ENCODE measurements around the gene AKAP8L. TPM values are rescaled to one million over a fixed set of nuclear protein-coding genes. Genes with fewer than 3 reads are reported as not detected.
A peak's percentile ranks its signal among the peaks of the same experiment; 100 is the strongest.

AKAP8L gene
- total and polyA plus RNA-seq, 11 donors, result 43.3 to 72.2 (median 60.1) TPM

- H3K9me3 ChIP-seq, result no peaks in the 10 kb centered on the region
- TF ChIP-seq POLR2A (IDR thresholded peaks at IDR 0.05), result no peak
- no peak for TF ChIP-seq CTCF (IDR thresholded peaks at IDR 0.05)
- H3K4me1 ChIP-seq, result peaks cover 10 to 50% (median 27%) of the 10 kb centered on the region in 12 donors
- no peaks in the 10 kb centered on the region for H3K27me3 ChIP-seq
- intact Hi-C loops (cut with DNase I), result no loop called here
- ATAC-seq (no peak), DNase-seq (no peak)
- 90 to 100% (median 94%) methylated on average over 1 to 9 of the region's 9 CpGs for WGBS, 4 donors
- H3K36me3 ChIP-seq, result peaks cover 10 to 97% (median 82%) of the 10 kb centered on the region in 9 donors
- no peak overlapping the region for H3K4me3 ChIP-seq
- no peak overlapping the region for H3K27ac ChIP-seq
These were observed 49.2 kb downstream of the AKAP8L start for GRCh38 chr19:15369594-15369891.

- ATAC-seq (peak in 1 of 4 donors; percentile 8), DNase-seq (peak in 1 of 5 donors; percentile 51)
- Histone ChIP-seq H3K36me3 (peaks cover 10 to 100% (median 87%) of the 10 kb centered on the region in 9 donors), H3K4me3 (no peak overlapping the region), H3K27ac (peak overlapping the region in 3 of 12 donors; percentile 60 to 77 (median 74)), H3K9me3 (no peaks in the 10 kb centered on the region), H3K27me3 (no peaks in the 10 kb centered on the region), H3K4me1 (peaks cover 6 to 48% (median 21%) of the 10 kb centered on the region in 12 donors)
- intact Hi-C loops (cut with DNase I), result no loop called here
- no peak for TF ChIP-seq POLR2A (IDR thresholded peaks at IDR 0.05)
- TF ChIP-seq CTCF (IDR thresholded peaks at IDR 0.05), result no peak
- 88 to 93% (median 90%) methylated on average over 34 to 35 of the region's 35 CpGs for WGBS, 4 donors
These were observed 49.8 kb downstream of the AKAP8L start for GRCh38 chr19:15368798-15369593.

GRCh38 chr19:15368051-15368632, 50.6 kb downstream of the AKAP8L start:
- TF ChIP-seq CTCF (IDR thresholded peaks at IDR 0.05) (no peak), POLR2A (IDR thresholded peaks at IDR 0.05) (no peak)
- peaks cover 0 to 40% (median 13%) of the 10 kb centered on the region in 12 donors for H3K4me1 ChIP-seq
- DNase-seq, result no peak
- H3K36me3 ChIP-seq, result peaks cover 10 to 92% (median 86%) of the 10 kb centered on the region in 9 donors
- ATAC-seq, result no peak
- no peak overlapping the region for H3K4me3 ChIP-seq
- WGBS, 4 donors, result 93 to 96% (median 95%) methylated on average over 24 of the region's 24 CpGs
- intact Hi-C loops (cut with DNase I), result no loop called here
- peak overlapping the region in 11 of 12 donors; percentile 30 to 79 (median 60) for H3K27ac ChIP-seq
- no peaks in the 10 kb centered on the region for H3K27me3 ChIP-seq
- H3K9me3 ChIP-seq, result no peaks in the 10 kb centered on the region

- DNase-seq, result no peak
- intact Hi-C loops (cut with DNase I), result no loop called here
- Histone ChIP-seq H3K27me3 (no peaks in the 10 kb centered on the region), H3K4me3 (no peak overlapping the region), H3K9me3 (no peaks in the 10 kb centered on the region), H3K36me3 (peaks cover 10 to 85% (median 79%) of the 10 kb centered on the region in 9 donors), H3K27ac (peak overlapping the region; percentile 36 to 79 (median 63)), H3K4me1 (peaks cover 0 to 35% (median 11%) of the 10 kb centered on the region in 12 donors)
- peak; percentile 67 to 84 (median 80) for ATAC-seq
- 41 to 71% (median 62%) methylated on average over 3 of the region's 3 CpGs for WGBS, 4 donors
- TF ChIP-seq CTCF (IDR thresholded peaks at IDR 0.05) (no peak), POLR2A (IDR thresholded peaks at IDR 0.05) (no peak)
These were observed 51.3 kb downstream of the AKAP8L start for GRCh38 chr19:15367439-15367838.

All from heart left ventricle (tissue), 16 donors.